ENCODE measurements around the gene P2RX7.
A peak's percentile ranks its signal among the peaks of the same experiment; 100 is the strongest.

The P2RX7 gene

DNA sequence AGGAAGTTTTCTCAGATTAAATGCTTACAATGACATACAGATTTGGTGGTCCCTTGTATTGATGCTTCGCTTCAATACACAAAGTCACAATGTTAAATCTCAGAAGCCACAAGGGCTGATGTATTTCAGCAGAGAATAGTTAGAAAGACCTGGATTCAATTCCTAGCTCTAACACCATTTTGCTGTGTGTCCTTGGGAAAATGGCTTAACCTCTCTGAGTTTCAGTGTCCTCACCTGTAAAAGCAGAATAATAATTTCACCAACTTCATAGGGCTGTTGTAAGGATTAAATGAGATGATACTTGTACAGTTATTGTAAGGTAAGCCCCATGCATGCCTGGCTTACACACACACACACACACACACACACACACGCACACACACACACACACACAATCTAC is 30.3 kb downstream of the P2RX7 start:
- TF ChIP-seq, protein P1, sequence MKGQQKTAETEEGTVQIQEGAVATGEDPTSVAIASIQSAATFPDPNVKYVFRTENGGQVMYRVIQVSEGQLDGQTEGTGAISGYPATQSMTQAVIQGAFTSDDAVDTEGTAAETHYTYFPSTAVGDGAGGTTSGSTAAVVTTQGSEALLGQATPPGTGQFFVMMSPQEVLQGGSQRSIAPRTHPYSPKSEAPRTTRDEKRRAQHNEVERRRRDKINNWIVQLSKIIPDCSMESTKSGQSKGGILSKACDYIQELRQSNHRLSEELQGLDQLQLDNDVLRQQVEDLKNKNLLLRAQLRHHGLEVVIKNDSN (IDR thresholded peaks at IDR 0.05): no peak
- TF ChIP-seq EGR1 (IDR thresholded peaks at IDR 0.05) (no peak), TAF1 (IDR thresholded peaks at IDR 0.05; ENCODE audit: low read depth) (no peak), FOXM1 (IDR thresholded peaks at IDR 0.05; ENCODE audit: borderline replicate concordance, low read depth) (no peak), CEBPB (IDR thresholded peaks at IDR 0.05) (no peak), TEAD4 (IDR thresholded peaks at IDR 0.05) (no peak), TCF12 (IDR thresholded peaks at IDR 0.05; ENCODE audit: low read depth) (no peak), ZBTB7A (IDR thresholded peaks at IDR 0.05; ENCODE audit: low read depth) (no peak), YY1 (IDR thresholded peaks at IDR 0.05; ENCODE audit: low read depth) (no peak), EP300 (IDR thresholded peaks at IDR 0.05; ENCODE audit: borderline replicate concordance) (no peak), NFIC (IDR thresholded peaks at IDR 0.05) (no peak), CREB1 (IDR thresholded peaks at IDR 0.05; ENCODE audit: low read depth) (no peak), RAD21 (IDR thresholded peaks at IDR 0.05; ENCODE audit: low read depth) (no peak)
- TF ChIP-seq, protein P2, sequence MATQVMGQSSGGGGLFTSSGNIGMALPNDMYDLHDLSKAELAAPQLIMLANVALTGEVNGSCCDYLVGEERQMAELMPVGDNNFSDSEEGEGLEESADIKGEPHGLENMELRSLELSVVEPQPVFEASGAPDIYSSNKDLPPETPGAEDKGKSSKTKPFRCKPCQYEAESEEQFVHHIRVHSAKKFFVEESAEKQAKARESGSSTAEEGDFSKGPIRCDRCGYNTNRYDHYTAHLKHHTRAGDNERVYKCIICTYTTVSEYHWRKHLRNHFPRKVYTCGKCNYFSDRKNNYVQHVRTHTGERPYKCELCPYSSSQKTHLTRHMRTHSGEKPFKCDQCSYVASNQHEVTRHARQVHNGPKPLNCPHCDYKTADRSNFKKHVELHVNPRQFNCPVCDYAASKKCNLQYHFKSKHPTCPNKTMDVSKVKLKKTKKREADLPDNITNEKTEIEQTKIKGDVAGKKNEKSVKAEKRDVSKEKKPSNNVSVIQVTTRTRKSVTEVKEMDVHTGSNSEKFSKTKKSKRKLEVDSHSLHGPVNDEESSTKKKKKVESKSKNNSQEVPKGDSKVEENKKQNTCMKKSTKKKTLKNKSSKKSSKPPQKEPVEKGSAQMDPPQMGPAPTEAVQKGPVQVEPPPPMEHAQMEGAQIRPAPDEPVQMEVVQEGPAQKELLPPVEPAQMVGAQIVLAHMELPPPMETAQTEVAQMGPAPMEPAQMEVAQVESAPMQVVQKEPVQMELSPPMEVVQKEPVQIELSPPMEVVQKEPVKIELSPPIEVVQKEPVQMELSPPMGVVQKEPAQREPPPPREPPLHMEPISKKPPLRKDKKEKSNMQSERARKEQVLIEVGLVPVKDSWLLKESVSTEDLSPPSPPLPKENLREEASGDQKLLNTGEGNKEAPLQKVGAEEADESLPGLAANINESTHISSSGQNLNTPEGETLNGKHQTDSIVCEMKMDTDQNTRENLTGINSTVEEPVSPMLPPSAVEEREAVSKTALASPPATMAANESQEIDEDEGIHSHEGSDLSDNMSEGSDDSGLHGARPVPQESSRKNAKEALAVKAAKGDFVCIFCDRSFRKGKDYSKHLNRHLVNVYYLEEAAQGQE (IDR thresholded peaks at IDR 0.05; ENCODE audit: low read depth): no peak
- TF ChIP-seq, protein P3, sequence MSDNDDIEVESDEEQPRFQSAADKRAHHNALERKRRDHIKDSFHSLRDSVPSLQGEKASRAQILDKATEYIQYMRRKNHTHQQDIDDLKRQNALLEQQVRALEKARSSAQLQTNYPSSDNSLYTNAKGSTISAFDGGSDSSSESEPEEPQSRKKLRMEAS (IDR thresholded peaks at IDR 0.05): no peak

DNA sequence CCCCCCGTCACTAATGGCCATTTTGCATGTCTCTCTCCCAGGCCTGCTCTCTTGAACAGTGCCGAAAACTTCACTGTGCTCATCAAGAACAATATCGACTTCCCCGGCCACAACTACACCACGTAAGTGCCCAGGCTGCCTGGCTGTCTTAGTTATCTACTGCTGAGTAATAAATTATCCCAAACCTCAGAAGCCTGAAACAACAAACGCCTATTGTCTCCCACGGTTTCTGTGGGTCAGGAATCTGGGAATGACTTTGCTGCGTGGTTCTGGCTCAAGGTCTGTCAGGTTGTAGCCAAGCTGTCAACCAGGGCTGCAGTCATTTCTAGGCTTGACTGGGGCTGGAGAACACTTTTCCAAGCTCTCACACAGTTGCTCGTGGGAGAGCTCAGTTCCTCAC is 32.6 kb downstream of the P2RX7 start:
- TF ChIP-seq, protein P1 (IDR thresholded peaks at IDR 0.05): no peak
- no peak for TF ChIP-seq NFIC (IDR thresholded peaks at IDR 0.05)
- TF ChIP-seq EGR1 (IDR thresholded peaks at IDR 0.05): no peak
- TF ChIP-seq, protein P3 (IDR thresholded peaks at IDR 0.05): no peak
- TF ChIP-seq YY1 (IDR thresholded peaks at IDR 0.05; ENCODE audit: low read depth): no peak

DNA sequence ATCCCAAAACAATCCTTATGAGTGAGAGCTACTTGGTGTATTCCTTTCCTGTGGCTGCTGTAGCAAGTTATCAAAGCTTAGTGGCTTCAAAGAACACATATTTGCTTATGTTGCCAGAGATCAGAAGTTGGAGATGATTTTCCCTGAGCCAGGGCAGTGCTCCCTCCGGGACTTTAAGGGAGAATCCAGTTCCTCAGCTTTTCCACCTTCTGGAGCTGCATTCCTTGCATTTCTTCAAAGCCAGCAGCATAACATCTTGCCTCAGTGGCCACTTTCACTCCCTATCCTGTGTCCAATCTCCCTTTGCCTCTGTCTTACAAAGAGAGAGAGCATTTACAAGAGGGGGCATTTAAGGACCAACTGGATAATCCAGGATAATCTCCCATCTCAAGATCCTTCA is 33.7 kb downstream of the P2RX7 start:
- TF ChIP-seq TCF12 (IDR thresholded peaks at IDR 0.05; ENCODE audit: low read depth) (no peak), CEBPB (IDR thresholded peaks at IDR 0.05) (no peak), RAD21 (IDR thresholded peaks at IDR 0.05; ENCODE audit: low read depth) (no peak), TEAD4 (IDR thresholded peaks at IDR 0.05) (no peak), CREB1 (IDR thresholded peaks at IDR 0.05; ENCODE audit: low read depth) (no peak), FOXM1 (IDR thresholded peaks at IDR 0.05; ENCODE audit: borderline replicate concordance, low read depth) (no peak), NFIC (IDR thresholded peaks at IDR 0.05) (no peak), EGR1 (IDR thresholded peaks at IDR 0.05) (no peak), ZBTB7A (IDR thresholded peaks at IDR 0.05; ENCODE audit: low read depth) (no peak), EP300 (IDR thresholded peaks at IDR 0.05; ENCODE audit: borderline replicate concordance) (no peak), TAF1 (IDR thresholded peaks at IDR 0.05; ENCODE audit: low read depth) (no peak), YY1 (IDR thresholded peaks at IDR 0.05; ENCODE audit: low read depth) (no peak)
- TF ChIP-seq, protein P3 (IDR thresholded peaks at IDR 0.05): no peak
- TF ChIP-seq, protein P2 (IDR thresholded peaks at IDR 0.05; ENCODE audit: low read depth): no peak
- TF ChIP-seq, protein P1 (IDR thresholded peaks at IDR 0.05): no peak

DNA sequence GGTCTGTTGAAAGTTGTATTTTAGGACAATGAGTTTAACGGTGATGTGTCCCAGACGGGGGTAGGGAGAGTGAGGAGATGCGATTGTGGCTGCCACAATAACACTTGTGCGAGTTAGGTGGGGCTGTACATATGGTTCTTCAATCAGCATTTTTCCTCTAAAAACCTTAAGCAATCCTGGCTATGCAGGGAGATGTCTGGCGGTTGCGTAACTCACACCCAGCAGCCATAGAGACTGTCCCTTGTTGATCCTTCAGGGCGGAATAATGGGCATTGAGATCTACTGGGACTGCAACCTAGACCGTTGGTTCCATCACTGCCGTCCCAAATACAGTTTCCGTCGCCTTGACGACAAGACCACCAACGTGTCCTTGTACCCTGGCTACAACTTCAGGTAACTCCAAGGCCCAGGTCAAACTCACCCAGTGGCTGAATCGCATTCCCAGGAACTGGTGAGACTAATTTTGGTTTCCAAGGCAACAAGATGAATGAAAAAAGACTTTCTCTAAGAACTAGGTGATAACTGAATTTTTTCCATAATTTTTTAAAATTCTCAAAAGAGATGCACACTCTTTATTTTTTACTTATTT is 34.6 kb downstream of the P2RX7 start:
- TF ChIP-seq TAF1 (IDR thresholded peaks at IDR 0.05; ENCODE audit: low read depth) (no peak), CEBPB (IDR thresholded peaks at IDR 0.05) (peak; percentile 56)

DNA sequence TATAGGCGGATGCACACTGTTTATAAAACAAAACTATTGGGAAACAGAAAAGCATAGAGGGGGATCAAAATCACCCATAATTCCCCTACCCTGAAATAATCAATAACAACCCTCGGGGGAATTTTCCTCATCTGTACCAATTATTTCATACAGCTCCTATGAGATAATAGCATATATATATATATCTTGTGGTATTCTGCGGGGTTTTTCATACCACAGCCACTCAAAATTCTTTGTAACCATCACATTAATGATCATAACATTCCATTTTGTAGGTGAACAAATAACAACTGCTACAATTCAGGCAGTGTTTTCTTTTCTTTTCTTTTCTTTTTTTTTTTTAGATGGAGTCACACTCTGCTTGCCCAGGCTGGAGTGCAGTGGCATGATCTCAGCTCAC is 35.3 kb downstream of the P2RX7 start:
- TF ChIP-seq YY1 (IDR thresholded peaks at IDR 0.05; ENCODE audit: low read depth): no peak
- TF ChIP-seq, protein P2 (IDR thresholded peaks at IDR 0.05; ENCODE audit: low read depth): no peak
